Transverse colon (tissue), 3 donors: ENCODE data around the gene PKD1.
"Not testable (repeated sequence)": the region's sequence is repeated elsewhere in the genome, so short reads cannot be mapped to it uniquely, and the experiment has no call there.

Experiments used
- CTCF ChIP-seq, 5 experiments: fragments of 200-600 bp in 3 of 5; fragments of 450-650 bp in 2 of 5; sonication (generic) in 3 of 5; IDR thresholded peaks; 1 replicate in 2 of 5; 2 replicates in 3 of 5; pipeline ENCODE4 v1.5.1; 2016 to 2017; ENCODE audit warnings: antibody characterized with exemption in 5 of 5, inconsistent platforms in 3 of 5, mild to moderate bottlenecking in 2 of 5, moderate library complexity in 1 of 5
- EP300 ChIP-seq: sonication (generic); formaldehyde crosslinking; IDR thresholded peaks from one replicate; pipeline ENCODE4 v1.6.1; 2017; ENCODE audit warnings: antibody characterized with exemption, low read depth

- TF ChIP-seq CTCF (IDR thresholded peaks at IDR 0.05); EP300: not testable (repeated sequence)
Measured at GRCh38 chr16:2122934-2123683, 12.6 kb downstream of the PKD1 start.
